ENCODE data around the gene SLC25A10. TPM values are rescaled to one million over a fixed set of nuclear protein-coding genes. Genes with fewer than 3 reads are reported as not detected.

Gene SLC25A10
- total and polyA plus RNA-seq, 10 of the 15 experiments (the other 5 are each of a cell fraction or from before 2014, with no cell fraction given), result 0.11 to 72.7 (median 22.3) TPM

DNA sequence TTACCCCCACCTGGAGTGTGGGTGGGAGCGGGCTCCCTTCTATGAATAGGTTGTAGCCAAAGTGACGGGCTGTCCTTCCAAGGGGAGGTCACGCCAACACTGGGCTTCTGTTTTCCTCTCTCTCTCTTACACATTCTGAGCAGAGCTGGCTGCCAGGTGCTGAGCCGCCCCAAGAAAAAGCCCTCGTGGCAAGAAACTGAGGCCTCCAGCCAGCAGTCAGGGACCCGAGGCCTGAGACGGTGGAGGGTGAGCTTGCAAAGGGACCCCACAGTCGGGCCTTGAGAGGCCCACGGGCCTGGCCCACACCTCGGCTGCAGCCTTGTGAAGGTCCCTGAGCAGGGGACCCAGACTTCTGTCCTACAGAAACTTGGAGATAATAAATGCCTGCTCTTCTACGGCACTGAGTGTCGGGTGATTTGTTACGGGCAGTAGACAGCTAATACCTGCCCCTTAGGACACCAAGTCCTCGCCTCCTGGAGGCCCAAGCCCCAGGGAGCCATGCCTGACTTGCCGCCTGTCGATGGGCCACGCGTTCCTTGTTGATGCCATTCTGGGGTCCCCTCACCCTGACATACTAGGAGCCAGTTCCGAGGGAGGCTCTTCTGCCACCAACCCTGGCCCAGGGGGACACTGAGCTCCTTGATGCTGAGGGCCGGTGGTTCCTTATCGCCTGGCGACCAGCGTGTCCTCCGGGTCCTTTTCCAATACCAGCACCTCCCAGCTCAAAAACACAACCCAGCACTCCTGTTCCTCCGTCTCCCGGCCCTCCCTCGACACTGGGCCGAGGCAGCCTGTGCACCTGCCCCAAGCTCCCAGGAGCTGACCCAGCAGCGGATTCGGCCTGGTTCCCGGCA lies 26.1 kb downstream of the SLC25A10 start:
- Histone ChIP-seq H3K27ac (ENCODE audit: control insufficient read depth, insufficient read depth) (no peak overlapping the region), H3K27me3 (replicated peaks in 1 of 2; ENCODE audit: control insufficient read depth in 2 of 2, insufficient read depth in 2 of 2, low read length in 1 of 2) (no peaks in the 10 kb centered on the region; a peak in 1 of 4 replicates), H3K9me3 (replicated peaks; ENCODE audit: control insufficient read depth, insufficient read depth, low read length) (no peaks in the 10 kb centered on the region), H2AFZ (ENCODE audit: control insufficient read depth, low read depth, low read length) (no peak overlapping the region), H4K20me1 (ENCODE audit: control insufficient read depth, insufficient read depth) (no peaks in the 10 kb centered on the region), H3K79me2 (ENCODE audit: control insufficient read depth, insufficient read depth, low read length) (no peaks in the 10 kb centered on the region), H3K4me1 (ENCODE audit: control insufficient read depth, insufficient read depth, low read length) (peaks cover 4% of the 10 kb centered on the region; the same call in 1 of the 2 replicates), H3K4me2 (ENCODE audit: control insufficient read depth, insufficient read depth) (no peak overlapping the region), H3K4me3 (no peak overlapping the region), H3K9ac (ENCODE audit: control insufficient read depth, insufficient read depth, low read length) (no peak overlapping the region), H3K36me3 (ENCODE audit: control insufficient read depth in 2 of 2, insufficient read depth in 2 of 2, low read length in 1 of 2) (no peaks in the 10 kb centered on the region)
- FAIRE-seq (no peak), DNase-seq (ENCODE audit: low read depth, low spot score) (no peak), ATAC-seq (no peak)
- TF ChIP-seq IKZF2 (IDR thresholded peaks at IDR 0.05) (no peak), SREBF1 (IDR thresholded peaks at IDR 0.05; ENCODE audit: low read length) (no peak), STAT1 (conservative IDR thresholded peaks at IDR 0.05) (no peak), NR2C2 (IDR thresholded peaks at IDR 0.05; ENCODE audit: borderline replicate concordance, control insufficient read depth, insufficient read length, low read depth) (no peak), PAX5 (IDR thresholded peaks at IDR 0.05; ENCODE audit: borderline replicate concordance, low read depth, low read length) (no peak), SUZ12 (IDR thresholded peaks at IDR 0.05; ENCODE audit: unreplicated experiment) (no peak), TCF7 (IDR thresholded peaks at IDR 0.05; ENCODE audit: borderline replicate concordance) (no peak)
- ChIA-PET RAD21 (ENCODE audit: unreplicated experiment) (no interaction called here), CTCF (interaction anchor here (1.2 kb wide), 1 partner anchor 84 kb away, joined by 3 read pairs; no protein-coding TSS in a partner anchor), SMC1A (ENCODE audit: uncharacterized antibody, unreplicated experiment) (no interaction called here), POLR2A (interaction anchor here (0.9 kb wide), 1 partner anchor 13 kb away, joined by 6 read pairs; no protein-coding TSS in a partner anchor)
- intact Hi-C loops (cut with micrococcal nuclease; ENCODE audit: unreplicated experiment) (no loop called here), in situ Hi-C loops (cut with MboI) (no loop called here)
- 64% methylated on average over 31 of the region's 31 CpGs for WGBS (ENCODE audit: insufficient coverage, insufficient replicate concordance, low lambda C conversion rate, missing lambda C conversion rate)
- BruUV-seq (replicated peaks), result no TSS peak

Measured in GM12878 (cell line).